GM23338 (cell line): ENCODE measurements around the gene EIF2S3. TPM values are rescaled to one million over a fixed set of nuclear protein-coding genes. Genes with fewer than 3 reads are reported as not detected.

ENCODE experiments used
- ATAC-seq: fragments of 200-7000 bp; cut with Tn5 transposase; 3 replicates; pipeline ENCODE4 v1.9.1; 2020
- DNase-seq: peaks from one replicate; pipeline ENCODE4 v3.0.0-alpha.2; 2015; ENCODE audit warnings: low spot score
- H2AFZ ChIP-seq: fragments of 200-600 bp; sonication (generic); 2 replicates; pipeline ENCODE4 v1.8.0; 2016; ENCODE audit warnings: antibody characterized with exemption, mild to moderate bottlenecking, moderate library complexity
- H3F3A ChIP-seq: fragments of 200-600 bp; sonication (generic); replicated peaks from 2 replicates; pipeline ENCODE4 v1.8.0; 2017; ENCODE audit warnings: antibody characterized with exemption, mixed run types, low read depth
- H3K27ac ChIP-seq: fragments of 200-600 bp; sonication (generic); 2 replicates; pipeline ENCODE4 v1.6.1; 2016; ENCODE audit warnings: low read depth
- H3K27me3 ChIP-seq: fragments of 200-600 bp; sonication (generic); 2 replicates; pipeline ENCODE4 v1.8.0; 2016; ENCODE audit warnings: mild to moderate bottlenecking, mixed run types, moderate library complexity; ENCODE audit not compliant: insufficient read depth
- H3K36me3 ChIP-seq: fragments of 200-600 bp; sonication (generic); 2 replicates; pipeline ENCODE4 v1.8.0; 2016; ENCODE audit warnings: mild to moderate bottlenecking; ENCODE audit not compliant: insufficient read depth
- H3K4me1 ChIP-seq: fragments of 200-600 bp; sonication (generic); 2 replicates; pipeline ENCODE4 v1.8.0; 2016; ENCODE audit warnings: mild to moderate bottlenecking, moderate library complexity; ENCODE audit not compliant: insufficient read depth
- H3K4me2 ChIP-seq: fragments of 200-600 bp; sonication (generic); 2 replicates; pipeline ENCODE4 v1.7.1; 2017; ENCODE audit warnings: mixed run types
- H3K4me3 ChIP-seq: fragments of 200-600 bp; sonication (generic); 2 replicates; pipeline ENCODE4 v1.6.1; 2016; ENCODE audit warnings: mixed run types
- H3K79me2 ChIP-seq: fragments of 200-600 bp; sonication (generic); replicated peaks from 2 replicates; pipeline ENCODE4 v1.8.0; 2017; ENCODE audit warnings: mild to moderate bottlenecking; ENCODE audit not compliant: insufficient read depth
- H3K9me2 ChIP-seq: fragments of 200-600 bp; sonication (generic); 2 replicates; pipeline ENCODE4 v1.8.0; 2017; ENCODE audit not compliant: insufficient read depth
- H4K20me1 ChIP-seq: fragments of 200-600 bp; sonication (generic); replicated peaks from 2 replicates; pipeline ENCODE4 v1.8.0; 2017; ENCODE audit warnings: mild to moderate bottlenecking; ENCODE audit not compliant: insufficient read depth
- H3K27ac Mint-ChIP-seq: 2 replicates; pipeline ENCODE4 v1.8.0; 2020; ENCODE audit warnings: inconsistent platforms, mild to moderate bottlenecking, moderate library complexity, mixed read lengths
- H3K27me3 Mint-ChIP-seq: 3 replicates; pipeline ENCODE4 v1.8.0; 2022; ENCODE audit warnings: low read depth, mild to moderate bottlenecking, moderate library complexity, mixed read lengths, inconsistent platforms; ENCODE audit not compliant: insufficient read depth, poor library complexity
- H3K36me3 Mint-ChIP-seq: 3 replicates; pipeline ENCODE4 v1.8.0; 2021; ENCODE audit warnings: low read depth, mild to moderate bottlenecking, inconsistent platforms, moderate library complexity, mixed read lengths
- H3K4me1 Mint-ChIP-seq: 3 replicates; pipeline ENCODE4 v1.8.0; 2020; ENCODE audit warnings: mild to moderate bottlenecking, inconsistent platforms, mixed read lengths
- H3K4me3 Mint-ChIP-seq: 3 replicates; pipeline ENCODE4 v1.8.0; 2021; ENCODE audit warnings: moderate library complexity, mild to moderate bottlenecking, inconsistent platforms, mixed read lengths
- H3K9me3 Mint-ChIP-seq: 3 replicates; pipeline ENCODE4 v1.8.0; 2020; ENCODE audit warnings: moderate library complexity, mild to moderate bottlenecking, inconsistent platforms, mixed read lengths
- CREB1 ChIP-seq: fragments of 250-450 bp; sonication (Bioruptor Pico); IDR thresholded peaks from 2 replicates; pipeline ENCODE4 v1.5.0; 2020; ENCODE audit warnings: low read depth, mild to moderate bottlenecking, moderate library complexity
- CTCF ChIP-seq, 2 experiments: fragments of 200-600 bp in 1 of 2; sonication (generic) in 1 of 2; conservative IDR thresholded peaks; 2 replicates each; pipeline versions ENCODE4 v1.5.1 to v1.6.1; 2016 to 2017; ENCODE audit warnings: antibody characterized with exemption in 2 of 2, low read depth in 2 of 2, mild to moderate bottlenecking in 2 of 2, moderate library complexity in 1 of 2
- ETS1 ChIP-seq: IDR thresholded peaks from 2 replicates; pipeline ENCODE4 v1.6.1; 2016; ENCODE audit warnings: antibody characterized with exemption
- EZH2 ChIP-seq: fragments of 200-600 bp; sonication (generic); IDR thresholded peaks from one replicate; pipeline ENCODE4 v1.8.0; 2017; ENCODE audit warnings: antibody characterized with exemption, mild to moderate bottlenecking, low read depth; ENCODE audit not compliant: unreplicated experiment
- EZH2phosphoT487 ChIP-seq: fragments of 200-600 bp; sonication (generic); IDR thresholded peaks from one replicate; pipeline ENCODE4 v1.8.1; 2018; ENCODE audit warnings: antibody characterized with exemption; ENCODE audit not compliant: unreplicated experiment
- JUNB ChIP-seq: IDR thresholded peaks from one replicate; pipeline ENCODE4 v1.6.1; 2016; ENCODE audit warnings: antibody characterized with exemption; ENCODE audit not compliant: unreplicated experiment
- NANOG ChIP-seq: IDR thresholded peaks from 2 replicates; pipeline ENCODE4 v1.6.1; 2016; ENCODE audit warnings: antibody characterized with exemption, borderline replicate concordance
- POLR2AphosphoS5 ChIP-seq: IDR thresholded peaks from 2 replicates; pipeline ENCODE4 v1.6.1; 2016; ENCODE audit warnings: antibody characterized with exemption, low read depth
- REST ChIP-seq: IDR thresholded peaks from one replicate; pipeline ENCODE4 v1.6.1; 2018; ENCODE audit warnings: antibody characterized with exemption; ENCODE audit not compliant: unreplicated experiment
- STAT1 ChIP-seq: IDR thresholded peaks from one replicate; pipeline ENCODE4 v1.6.1; 2016; ENCODE audit warnings: antibody characterized with exemption; ENCODE audit not compliant: unreplicated experiment
- ZNF114 ChIP-seq: fragments of 250-450 bp; sonication (Bioruptor Pico); IDR thresholded peaks from 2 replicates; pipeline ENCODE4 v1.5.0; 2020; ENCODE audit warnings: mild to moderate bottlenecking, moderate library complexity
- ZNF331 ChIP-seq: fragments of 250-450 bp; sonication (Bioruptor Pico); IDR thresholded peaks from 2 replicates; pipeline ENCODE4 v1.5.0; 2020; ENCODE audit warnings: low read depth, mild to moderate bottlenecking, moderate library complexity
- ZNF462 ChIP-seq: fragments of 250-450 bp; sonication (Bioruptor Pico); IDR thresholded peaks from 2 replicates; pipeline ENCODE4 v1.5.0; 2020; ENCODE audit warnings: mild to moderate bottlenecking, moderate library complexity
- polyA plus RNA-seq: library from polyadenylated mRNA; unstranded; fragments of >200 nt; fragmentation: Nextera tagmentation; extraction: Ambion mirVana; gene quantifications from 2 replicates; pipeline ENCODE4 v1.2.1, GENCODE V29; 2016
- total RNA-seq: library from RNA; depleted of rRNA; stranded (reverse); fragments of >200 nt; shearing (Covaris generic); gene quantifications from 2 replicates; pipeline ENCODE4 v1.2.3, GENCODE V29; 2014

EIF2S3 gene
- total and polyA plus RNA-seq, 2 experiments from 2014 or later = 90.5 to 323 TPM

- TF ChIP-seq ZNF462 (CRISPR knock-in tag) = no peak
These were observed 244 bp downstream of the EIF2S3 start (continued) for GRCh38 chrX:24055043-24055356.

- peaks cover 61% of the 10 kb centered on the region for H3K36me3 ChIP-seq
- H2AFZ ChIP-seq = no peak overlapping the region
- no peak for ATAC-seq
- no peaks in the 10 kb centered on the region for H3K9me2 ChIP-seq
- peaks cover 30% of the 10 kb centered on the region for H3K79me2 ChIP-seq
- H3K36me3 Mint-ChIP-seq = peaks cover 89% of the 10 kb centered on the region
- no peaks in the 10 kb centered on the region for H4K20me1 ChIP-seq
- H3K9me3 Mint-ChIP-seq = no peaks in the 10 kb centered on the region
- H3K4me1 Mint-ChIP-seq = no peaks in the 10 kb centered on the region
- H3K4me2 ChIP-seq = no peak overlapping the region
- no peak overlapping the region for H3K4me3 ChIP-seq
- no peaks in the 10 kb centered on the region for H3K4me1 ChIP-seq
- H3K27ac ChIP-seq = no peak overlapping the region
- no peak overlapping the region for H3K27ac Mint-ChIP-seq
- no peak for DNase-seq
- H3K27me3 Mint-ChIP-seq = no peaks in the 10 kb centered on the region
- H3K27me3 ChIP-seq = no peaks in the 10 kb centered on the region
- no peaks in the 10 kb centered on the region; the same call in 1 of the 2 replicates for H3F3A ChIP-seq
- no peak overlapping the region for H3K4me3 Mint-ChIP-seq
- no peak for TF ChIP-seq NANOG
- TF ChIP-seq JUNB = no peak
- no peak for TF ChIP-seq CREB1
- TF ChIP-seq STAT1 = no peak
- TF ChIP-seq EZH2phosphoT487 = no peak
- no peak for TF ChIP-seq ZNF114 (CRISPR knock-in tag)
- TF ChIP-seq REST = no peak
- no peak for TF ChIP-seq ZNF331
- TF ChIP-seq CTCF (conservative IDR thresholded peaks at IDR 0.05; ENCODE audit: low read depth in 2 of 2) = no peak
- TF ChIP-seq ETS1 = no peak
- no peak for TF ChIP-seq EZH2
- no peak for TF ChIP-seq POLR2AphosphoS5
These were observed 8.7 kb downstream of the EIF2S3 start for GRCh38 chrX:24063488-24063887.
